IMR-90 (cell line): ENCODE results near the gene SYS1.

Source experiments
- CEBPB ChIP-seq: IDR thresholded peaks from 2 replicates; pipeline ENCODE4 v1.6.1; 2012; ENCODE audit warnings: low read depth, low read length, improper control_type of control experiment
- CHD1 ChIP-seq: IDR thresholded peaks from 2 replicates; pipeline ENCODE4 v1.6.1; 2012; ENCODE audit warnings: low read depth, low read length, improper control_type of control experiment
- CTCF ChIP-seq: conservative IDR thresholded peaks from 2 replicates; pipeline ENCODE4 v1.5.1; 2012; ENCODE audit warnings: mild to moderate bottlenecking, low read depth, low read length, improper control_type of control experiment
- FOS ChIP-seq: fragments of 150-350 bp; IDR thresholded peaks from 2 replicates; pipeline ENCODE4 v1.6.1; 2016; ENCODE audit warnings: low read depth, low read length
- MAFK ChIP-seq: IDR thresholded peaks from 2 replicates; pipeline ENCODE4 v1.6.1; 2012; ENCODE audit warnings: low read depth, low read length, improper control_type of control experiment
- MAZ ChIP-seq: IDR thresholded peaks from 2 replicates; pipeline ENCODE4 v1.6.1; 2012; ENCODE audit warnings: low read depth, mild to moderate bottlenecking, low read length, improper control_type of control experiment, moderate library complexity, borderline replicate concordance
- MXI1 ChIP-seq: IDR thresholded peaks from 2 replicates; pipeline ENCODE4 v1.6.1; 2012; ENCODE audit warnings: low read depth, mild to moderate bottlenecking, low read length, moderate library complexity, borderline replicate concordance
- NFE2L2 ChIP-seq: fragments of 150-350 bp; IDR thresholded peaks from 2 replicates; pipeline ENCODE4 v1.6.1; 2016; ENCODE audit warnings: low read depth, mild to moderate bottlenecking, low read length
- POLR2A ChIP-seq: IDR thresholded peaks from 2 replicates; pipeline ENCODE4 v1.6.1; 2012; ENCODE audit warnings: mild to moderate bottlenecking, low read depth, low read length
- RAD21 ChIP-seq: IDR thresholded peaks from 2 replicates; pipeline ENCODE4 v1.6.1; 2012; ENCODE audit warnings: low read length, improper control_type of control experiment
- RCOR1 ChIP-seq: IDR thresholded peaks from 2 replicates; pipeline ENCODE4 v1.6.1; 2012; ENCODE audit warnings: mild to moderate bottlenecking, low read length, improper control_type of control experiment; ENCODE audit not compliant: insufficient replicate concordance
- RFX5 ChIP-seq: IDR thresholded peaks from 2 replicates; pipeline ENCODE4 v1.8.0; 2012; ENCODE audit warnings: low read depth, mild to moderate bottlenecking, low read length, moderate library complexity
- USF2 ChIP-seq: fragments of 150-350 bp; IDR thresholded peaks from 2 replicates; pipeline ENCODE4 v1.6.1; 2017; ENCODE audit warnings: mild to moderate bottlenecking, antibody characterized with exemption, low read length, low read depth

- TF ChIP-seq POLR2A: no peak
- TF ChIP-seq NFE2L2: no peak
- no peak for TF ChIP-seq CTCF
- TF ChIP-seq MXI1: no peak
- TF ChIP-seq RAD21: no peak
- TF ChIP-seq USF2: no peak
- TF ChIP-seq MAZ: no peak
- no peak for TF ChIP-seq MAFK
- no peak for TF ChIP-seq RFX5
- TF ChIP-seq CHD1: no peak
- no peak for TF ChIP-seq RCOR1
- no peak for TF ChIP-seq FOS
- no peak for TF ChIP-seq CEBPB
Measured at GRCh38 chr20:45409521-45410272, 46.7 kb downstream of the SYS1 start.
